Measurements from ENCODE around the gene NLRC5.
A peak's percentile ranks its signal among the peaks of the same experiment; 100 is the strongest.
"Not testable (repeated sequence)": the region's sequence is repeated elsewhere in the genome, so short reads cannot be mapped to it uniquely, and the experiment has no call there.

Gene NLRC5

DNA sequence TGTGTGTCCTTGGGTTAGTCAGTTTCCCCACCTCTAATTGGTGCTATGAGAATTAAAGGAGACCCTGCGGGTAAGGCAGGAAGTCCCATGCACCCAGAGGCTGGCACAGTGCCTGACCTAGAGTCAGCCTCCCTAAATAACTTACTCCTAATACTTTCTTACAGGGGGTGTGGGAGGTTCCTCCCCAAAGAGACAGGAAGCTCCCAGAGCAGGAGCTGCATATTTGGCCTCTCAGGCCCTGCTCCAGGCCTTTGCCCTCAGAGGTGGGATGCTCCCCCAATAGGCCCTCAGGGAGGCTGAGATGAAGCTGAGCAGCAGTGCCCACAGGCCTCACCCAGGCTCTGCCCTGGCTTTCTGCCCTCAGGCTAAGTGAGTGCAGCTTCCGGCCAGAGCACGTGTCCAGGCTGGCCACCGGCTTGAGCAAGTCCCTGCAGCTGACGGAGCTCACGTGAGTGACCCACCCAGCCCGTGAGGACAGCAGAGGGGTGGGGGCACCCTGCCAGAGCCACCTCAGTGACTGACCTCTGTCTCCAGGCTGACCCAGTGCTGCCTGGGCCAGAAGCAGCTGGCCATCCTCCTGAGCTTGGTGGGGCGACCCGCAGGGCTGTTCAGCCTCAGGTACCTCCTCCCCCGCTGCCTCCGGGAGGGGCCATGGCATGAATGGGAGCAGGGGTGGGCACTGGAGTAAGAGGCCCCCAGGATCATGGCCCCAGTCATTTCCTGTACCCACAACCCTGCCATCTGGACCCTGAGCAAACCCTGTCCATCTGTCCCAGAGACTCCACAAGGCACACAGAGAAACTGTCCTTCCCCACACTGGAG lies 71.9 kb downstream of the NLRC5 start:
- peak in 2 of 10 donors; percentile 17 to 82 for DNase-seq
- intact Hi-C loops (cut with DNase I) = no loop called here

DNA sequence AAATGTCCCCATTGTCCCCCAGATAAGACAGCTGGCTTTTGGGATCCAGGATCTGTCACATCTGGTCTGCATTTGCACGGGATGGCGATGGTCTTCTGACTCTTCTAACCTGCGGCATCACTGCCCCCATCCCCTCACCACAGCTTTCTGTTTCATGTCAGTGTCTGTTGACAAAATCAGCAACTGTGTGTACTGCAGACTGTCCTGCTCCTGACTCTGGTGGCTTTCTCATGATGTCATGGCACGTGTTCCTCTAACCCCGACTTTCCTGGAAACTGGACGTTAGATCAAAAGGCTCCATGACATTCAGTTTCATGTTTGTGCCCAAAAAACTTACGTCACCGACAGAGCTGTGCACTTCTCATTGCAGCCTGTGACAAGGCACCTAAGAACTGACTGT lies 73.0 kb downstream of the NLRC5 start:
- no peak for DNase-seq
- intact Hi-C loops (cut with DNase I) = no loop called here

DNA sequence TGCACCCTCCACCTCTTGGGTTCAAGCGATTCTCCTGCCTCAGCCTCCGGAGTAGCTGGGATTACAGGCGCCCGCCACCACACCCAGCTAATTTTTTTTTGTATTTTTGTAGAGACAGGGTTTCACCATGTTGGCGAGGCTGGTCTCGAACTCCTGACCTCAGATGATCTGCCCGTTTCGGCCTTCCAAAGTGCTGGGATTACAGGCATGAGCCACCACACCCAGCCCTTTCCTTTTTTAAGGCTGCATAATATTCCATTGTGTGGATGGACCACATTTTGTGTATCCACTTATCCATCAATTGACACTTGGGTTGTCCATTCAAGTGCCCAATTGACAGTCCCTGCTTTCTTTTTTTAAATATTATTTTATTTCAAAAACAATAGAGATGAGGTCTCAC lies 73.8 kb downstream of the NLRC5 start:
- DNase-seq; intact Hi-C loops (cut with DNase I): not testable (repeated sequence)

DNA sequence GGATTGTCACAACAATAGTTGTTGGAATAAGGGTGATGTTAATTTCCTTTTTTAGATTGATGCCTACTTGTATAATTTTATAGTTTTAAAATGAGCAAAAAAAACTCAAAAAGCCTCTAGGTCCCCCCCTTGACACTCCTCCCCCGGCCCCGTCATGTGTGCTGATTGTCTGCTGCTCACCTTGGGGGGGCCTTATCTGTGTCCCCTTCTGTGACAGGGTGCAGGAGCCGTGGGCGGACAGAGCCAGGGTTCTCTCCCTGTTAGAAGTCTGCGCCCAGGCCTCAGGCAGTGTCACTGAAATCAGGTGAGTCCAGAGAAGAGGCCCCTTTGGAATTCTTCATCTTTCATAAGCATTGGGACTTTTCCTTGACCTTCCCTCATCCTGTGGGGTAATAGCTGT lies 75.6 kb downstream of the NLRC5 start:
- intact Hi-C loops (cut with DNase I) = no loop called here
- no peak for DNase-seq

DNA sequence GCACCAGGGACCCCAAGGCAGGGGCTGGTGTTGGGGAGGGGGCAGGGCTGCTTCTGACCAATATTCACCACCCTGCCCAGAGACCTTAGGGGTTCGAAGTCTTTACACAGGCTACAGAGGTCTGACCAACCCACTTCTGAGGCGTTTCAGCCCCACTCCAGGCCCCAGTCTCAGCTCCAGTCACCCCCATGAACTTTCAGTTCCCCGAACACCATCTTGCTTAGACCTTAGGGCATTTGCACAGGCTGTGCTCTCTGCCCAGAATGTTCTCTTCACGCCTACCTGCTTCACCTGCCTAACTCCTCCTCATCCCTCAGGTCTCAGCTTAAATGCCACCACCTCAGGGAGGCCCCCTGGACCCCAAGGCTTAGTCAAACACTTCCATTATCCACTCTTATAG lies 77.3 kb downstream of the NLRC5 start:
- no peak for DNase-seq
- intact Hi-C loops (cut with DNase I) = no loop called here

DNA sequence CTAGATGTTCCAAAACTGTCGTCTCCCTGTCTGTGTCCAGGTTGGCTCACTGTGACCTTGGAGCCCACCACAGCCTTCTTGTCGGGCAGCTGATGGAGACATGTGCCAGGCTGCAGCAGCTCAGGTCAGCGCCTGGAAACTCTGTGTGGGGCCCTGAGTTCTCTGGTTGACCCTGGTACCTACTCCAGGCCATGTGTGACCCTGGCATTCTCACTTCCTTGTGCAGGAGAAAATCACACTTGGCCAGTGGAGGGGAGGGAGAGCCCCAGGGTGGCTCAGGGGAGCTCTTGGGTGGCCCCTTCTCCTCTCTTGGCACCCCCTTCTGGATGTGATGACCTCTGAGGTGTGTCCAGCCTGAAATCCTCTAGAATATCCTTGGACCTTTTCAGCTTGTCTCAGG lies 78.0 kb downstream of the NLRC5 start:
- intact Hi-C loops (cut with DNase I) = no loop called here
- DNase-seq = no peak

DNA sequence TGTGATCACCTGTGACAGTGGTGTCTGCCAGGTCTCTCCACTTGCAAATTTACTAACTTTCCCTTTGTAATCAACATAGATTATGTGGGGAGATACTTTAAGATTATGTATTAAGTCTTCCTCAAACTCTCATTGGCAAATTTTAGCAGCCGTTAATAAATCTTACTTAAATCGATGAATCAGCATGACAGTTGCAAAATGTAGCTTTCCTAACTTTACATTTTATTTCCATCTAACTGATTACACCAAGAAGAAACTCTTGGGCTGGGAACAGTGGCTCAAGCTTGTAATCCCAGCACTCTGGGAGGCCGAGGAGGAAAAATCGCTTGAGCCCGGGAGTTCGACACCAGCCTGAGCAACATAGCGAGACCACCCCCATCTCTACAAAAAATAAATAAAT lies 79.7 kb downstream of the NLRC5 start:
- no peak for DNase-seq
- intact Hi-C loops (cut with DNase I) = no loop called here

DNA sequence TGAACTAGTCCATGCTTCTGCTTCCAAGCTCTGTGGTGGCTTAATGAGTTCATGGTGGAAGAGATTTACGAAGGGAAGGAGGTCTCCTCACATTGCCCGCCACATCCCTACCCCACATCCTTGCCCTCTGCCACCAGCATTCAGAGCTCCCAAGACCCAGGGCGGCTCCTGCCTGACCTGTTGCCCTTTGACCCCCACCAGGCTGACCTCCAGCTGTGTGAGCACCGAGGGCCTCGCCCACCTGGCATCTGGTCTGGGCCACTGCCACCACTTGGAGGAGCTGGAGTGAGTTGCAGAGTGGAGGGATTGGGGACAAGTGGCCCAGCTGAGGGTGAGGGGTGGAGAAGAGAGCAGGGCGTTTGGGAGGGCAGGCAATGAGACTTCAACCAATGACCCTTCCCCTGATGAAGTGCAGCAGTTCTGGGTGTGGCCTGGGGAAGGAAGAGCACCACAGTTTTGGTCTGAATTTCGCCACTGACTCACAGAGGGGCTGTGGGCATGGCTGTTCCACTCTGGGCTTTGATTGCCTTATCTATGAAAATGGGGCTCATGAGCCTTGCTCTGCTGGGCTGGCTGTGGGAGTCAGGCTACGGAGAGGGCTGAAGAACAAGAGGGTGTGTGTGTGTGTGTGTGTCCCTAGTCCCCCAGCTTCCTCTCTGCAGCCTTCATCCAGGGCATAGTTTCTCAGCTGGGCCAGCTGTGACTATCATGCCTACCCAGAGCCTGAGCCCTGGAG lies 80.4 kb downstream of the NLRC5 start:
- intact Hi-C loops (cut with DNase I) = no loop called here
- DNase-seq = no peak

DNA sequence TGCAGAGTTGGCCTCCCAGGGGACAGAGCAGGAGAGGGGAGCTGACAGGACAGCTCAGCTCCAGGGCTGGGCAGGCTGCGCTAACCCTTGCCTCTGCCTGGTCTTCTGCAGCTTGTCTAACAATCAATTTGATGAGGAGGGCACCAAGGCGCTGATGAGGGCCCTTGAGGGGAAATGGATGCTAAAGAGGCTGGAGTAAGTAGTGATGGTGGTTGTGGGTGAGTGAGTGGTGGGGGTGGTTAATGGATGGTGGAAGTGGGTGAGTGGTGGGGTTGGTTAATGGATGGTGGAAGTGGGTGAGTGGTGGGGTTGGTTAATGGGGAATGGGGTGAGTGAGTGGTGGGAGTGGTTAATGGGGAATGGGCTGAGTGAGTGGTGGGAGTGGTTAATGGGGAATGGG lies 81.1 kb downstream of the NLRC5 start:
- DNase-seq = no peak
- intact Hi-C loops (cut with DNase I) = no loop called here

DNA sequence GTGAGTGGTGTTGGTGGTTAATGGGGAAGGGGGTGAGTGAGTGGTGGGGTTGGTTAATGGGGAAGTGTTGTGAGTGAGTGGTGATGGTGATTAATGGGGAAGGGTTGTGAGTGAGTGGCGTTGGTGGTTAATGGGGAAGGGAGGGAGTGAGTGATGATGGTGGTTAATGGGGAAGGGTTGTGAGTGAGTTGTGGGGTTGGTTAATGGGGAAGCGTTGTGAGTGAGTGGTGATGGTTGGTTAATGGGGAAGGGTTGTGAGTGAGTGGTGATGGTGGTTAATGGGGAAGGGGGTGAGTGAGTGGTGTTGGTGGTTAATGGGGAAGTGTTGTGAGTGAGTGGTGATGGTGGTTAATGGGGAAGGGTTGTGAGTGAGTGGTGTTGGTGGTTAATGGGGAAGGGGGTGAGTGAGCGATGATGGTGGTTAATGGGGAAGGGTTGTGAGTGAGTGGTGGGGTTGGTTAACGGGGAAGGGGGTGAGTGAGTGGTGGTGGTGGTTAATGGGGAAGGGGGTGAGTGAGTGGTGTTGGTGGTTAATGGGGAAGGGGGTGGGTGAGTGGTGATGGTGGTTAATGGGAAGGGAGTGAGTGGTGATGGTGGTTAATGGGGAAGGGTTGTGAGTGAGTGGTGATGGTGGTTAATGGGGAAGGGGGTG lies 81.8 kb downstream of the NLRC5 start:
- intact Hi-C loops (cut with DNase I); DNase-seq: not testable (repeated sequence)

DNA sequence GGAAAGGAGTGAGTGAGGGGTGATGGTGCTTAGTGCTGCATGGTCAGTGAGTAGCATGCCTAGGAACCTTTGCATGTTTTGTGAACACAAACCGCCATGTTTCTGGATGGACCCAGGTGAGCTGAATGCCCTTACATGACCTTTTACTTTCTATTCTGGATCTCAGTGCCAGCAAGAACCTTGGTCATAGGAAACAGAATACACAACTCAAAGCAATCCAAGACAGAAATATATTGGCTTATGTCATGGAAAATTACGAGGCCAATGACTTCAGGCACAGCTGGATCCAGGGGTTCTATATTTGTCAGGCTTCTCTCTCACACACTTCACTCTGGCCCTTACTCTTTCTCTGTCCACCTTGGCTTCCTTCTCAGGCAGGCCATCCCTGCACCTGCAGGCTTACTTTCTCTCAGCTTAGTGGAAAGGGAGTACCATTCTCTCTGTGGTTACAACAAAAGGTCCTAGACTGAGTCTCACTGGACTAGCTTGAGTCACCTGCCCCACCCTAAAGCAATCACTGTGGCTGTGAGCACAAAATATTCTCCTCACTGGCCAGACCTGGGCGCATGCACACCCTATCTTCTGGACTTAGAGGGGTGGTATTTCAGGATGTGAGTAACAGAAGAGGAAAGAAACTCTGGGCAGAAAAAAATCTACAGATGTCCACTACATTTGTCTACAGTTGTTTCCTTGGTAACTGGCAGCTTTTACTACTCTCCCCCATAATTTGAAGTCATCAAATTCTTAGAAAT lies 82.7 kb downstream of the NLRC5 start:
- intact Hi-C loops (cut with DNase I) = no loop called here
- no peak for DNase-seq

DNA sequence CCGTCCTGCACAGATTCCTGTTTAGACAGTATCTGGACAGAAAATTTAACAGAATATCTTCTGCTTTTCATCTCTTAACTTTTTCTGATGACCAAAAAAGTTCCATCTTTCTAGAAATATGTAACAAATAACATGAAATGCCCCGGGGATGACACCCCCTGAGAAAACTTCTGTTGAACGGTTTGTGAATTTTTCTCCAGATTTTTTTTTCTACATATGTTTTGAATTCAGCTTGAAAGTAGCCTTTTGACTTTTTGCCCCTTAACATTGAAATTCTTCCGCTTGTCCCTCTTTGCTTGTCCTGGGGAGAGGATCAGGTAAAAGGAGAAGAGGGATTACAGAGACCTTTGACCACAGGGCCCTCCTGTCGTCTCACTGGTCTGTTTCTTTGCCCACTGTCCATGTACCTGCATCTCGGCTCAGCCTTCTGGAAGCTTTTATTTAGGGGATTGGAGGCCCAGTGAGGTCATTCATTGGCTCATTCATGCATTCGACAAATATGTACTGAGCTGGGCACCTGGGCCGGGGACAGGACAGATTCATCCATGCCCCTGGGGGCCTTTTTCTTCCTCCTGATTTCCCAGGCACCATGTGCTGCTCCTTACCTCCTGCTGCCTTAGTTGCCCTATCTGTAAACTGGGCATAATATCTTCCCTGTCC lies 83.4 kb downstream of the NLRC5 start:
- intact Hi-C loops (cut with DNase I) = no loop called here
- DNase-seq = no peak

DNA sequence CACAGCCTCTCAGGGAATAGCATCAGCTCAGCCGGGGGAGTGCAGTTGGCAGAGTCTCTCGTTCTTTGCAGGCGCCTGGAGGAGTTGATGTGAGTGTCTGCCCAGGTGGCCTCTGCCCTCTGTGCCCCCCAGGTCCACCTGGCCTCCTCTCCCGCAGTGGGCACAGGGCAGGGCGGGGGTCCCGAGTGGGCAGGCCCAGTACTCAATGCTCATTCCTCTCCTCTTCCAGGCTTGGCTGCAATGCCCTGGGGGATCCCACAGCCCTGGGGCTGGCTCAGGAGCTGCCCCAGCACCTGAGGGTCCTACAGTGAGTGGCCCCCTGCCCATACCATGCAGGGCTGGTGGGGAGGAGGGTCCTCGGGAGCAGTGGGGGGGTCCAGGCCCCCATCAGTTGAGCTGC lies 88.4 kb downstream of the NLRC5 start:
- no peak for DNase-seq
- intact Hi-C loops (cut with DNase I) = no loop called here

DNA sequence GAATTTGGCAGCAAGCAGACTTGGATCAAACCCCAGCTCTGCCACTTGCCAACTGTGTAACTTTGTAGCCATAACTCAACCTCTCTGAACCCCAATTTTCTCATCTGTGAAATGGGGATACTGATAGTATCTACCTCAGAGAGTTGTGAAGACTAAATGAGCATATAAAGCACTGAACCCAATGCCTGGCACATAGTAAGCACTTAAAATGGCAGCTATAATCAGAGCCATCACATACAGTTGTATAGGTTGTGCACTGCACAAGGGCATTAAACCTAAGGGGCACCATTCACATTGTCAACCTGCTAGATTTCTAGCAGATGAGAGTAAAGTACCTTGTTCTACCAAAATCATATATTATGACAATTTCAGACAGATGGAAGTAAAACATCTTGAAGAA lies 92.4 kb downstream of the NLRC5 start:
- DNase-seq = no peak
- intact Hi-C loops (cut with DNase I) = no loop called here

DNA sequence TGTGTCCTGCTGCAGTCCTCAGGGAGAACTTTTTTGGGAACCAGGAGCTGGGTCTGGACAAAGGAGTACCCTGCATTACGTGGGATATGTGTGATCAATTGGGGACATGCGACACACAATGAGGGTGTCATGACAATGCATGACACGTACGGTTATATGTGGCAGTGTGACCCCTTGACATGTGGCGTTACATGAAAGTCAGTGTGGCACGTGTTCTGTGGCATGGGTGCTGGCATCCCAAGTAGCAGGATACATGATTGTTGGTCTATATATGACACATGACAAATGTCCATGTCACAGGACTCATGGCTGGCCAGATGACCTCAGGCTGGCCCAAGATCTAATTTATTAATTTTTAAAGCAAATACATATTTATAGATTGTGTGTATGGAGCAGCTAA lies 93.3 kb downstream of the NLRC5 start:
- intact Hi-C loops (cut with DNase I) = no loop called here
- no peak for DNase-seq

DNA sequence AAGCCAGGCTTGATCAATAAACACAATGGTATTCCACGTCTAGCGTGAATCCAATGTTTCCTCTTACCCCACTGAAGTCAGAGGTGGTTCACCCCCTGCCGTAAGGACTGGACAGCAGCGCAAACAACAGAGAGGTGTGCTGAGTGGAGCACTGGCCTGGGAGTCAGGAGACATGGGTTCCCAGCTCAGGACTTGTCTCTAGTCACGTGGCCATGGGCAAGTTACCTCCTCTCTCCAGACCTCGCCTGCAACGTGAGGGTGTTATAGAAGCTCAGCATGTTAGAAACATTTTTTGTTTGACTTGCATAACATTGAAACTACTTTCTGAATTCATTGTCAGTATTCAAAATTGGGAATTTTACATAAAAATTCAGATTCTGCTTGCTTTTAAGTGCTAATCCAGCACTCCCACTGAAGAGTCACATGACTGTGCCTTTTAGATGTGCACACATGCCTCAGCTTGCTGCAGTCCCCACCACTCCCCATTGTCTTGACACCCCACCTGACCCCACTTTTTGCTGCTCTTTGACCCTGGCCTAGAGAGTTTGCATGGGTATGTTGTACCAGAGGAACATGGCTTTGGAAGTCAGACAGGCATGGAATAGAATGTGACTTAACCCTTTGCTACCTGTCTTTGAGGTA lies 94.2 kb downstream of the NLRC5 start:
- intact Hi-C loops (cut with DNase I) = loop anchor here (1.0 kb wide), 1 partner anchor 85 kb away; no protein-coding TSS in a partner anchor
- DNase-seq = no peak

DNA sequence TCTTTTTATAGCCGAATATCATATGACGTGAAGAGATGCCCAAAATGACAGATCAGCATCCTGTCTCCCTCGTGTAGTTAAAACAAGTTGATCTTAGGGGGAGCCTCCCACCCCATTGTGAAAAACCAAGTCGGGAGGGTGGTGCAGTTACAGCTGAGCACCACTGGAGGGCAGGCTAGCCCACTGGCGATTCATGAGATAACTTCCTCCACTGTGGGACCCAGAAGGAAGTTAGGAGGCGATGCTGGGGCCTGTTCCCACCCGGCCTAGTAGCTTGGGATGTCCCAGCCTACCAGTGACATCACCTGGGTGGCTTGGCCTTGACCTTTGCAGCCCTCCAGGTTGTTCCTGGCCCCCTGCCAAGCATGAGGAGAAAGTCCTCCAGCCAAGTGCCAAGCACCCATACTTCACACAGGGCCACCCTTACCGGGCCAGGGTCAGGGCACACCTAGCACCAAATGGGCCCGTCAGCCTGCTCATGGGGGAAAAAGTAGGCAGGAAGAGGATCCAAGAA lies 95.0 kb downstream of the NLRC5 start:
- intact Hi-C loops (cut with DNase I) = loop anchor here (1.0 kb wide), 1 partner anchor 84 kb away; no protein-coding TSS in a partner anchor
- peak; percentile 52 to 96 (median 75) for DNase-seq

DNA sequence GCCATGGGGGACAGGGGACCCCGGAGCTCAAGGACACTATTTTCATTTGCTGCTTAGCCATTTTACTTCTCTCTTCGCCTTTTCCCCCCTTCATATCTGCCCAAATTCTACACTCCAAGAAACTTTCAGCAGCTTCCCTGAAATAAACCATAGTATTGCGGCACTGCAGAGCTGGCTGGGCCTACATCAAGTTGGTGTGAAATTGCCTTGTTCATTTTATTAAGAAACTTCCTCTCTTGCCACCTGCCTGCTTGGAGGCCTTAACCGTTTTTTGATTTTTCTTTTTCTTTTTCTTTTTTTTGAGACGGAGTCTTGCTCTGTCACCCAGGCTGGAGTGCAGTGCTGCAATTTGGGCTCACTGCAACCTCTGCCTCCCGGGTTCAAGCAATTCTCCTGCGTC lies 95.6 kb downstream of the NLRC5 start:
- intact Hi-C loops (cut with DNase I) = loop anchor here (1.0 kb wide), 1 partner anchor 83 kb away; no protein-coding TSS in a partner anchor
- DNase-seq = no peak

DNA sequence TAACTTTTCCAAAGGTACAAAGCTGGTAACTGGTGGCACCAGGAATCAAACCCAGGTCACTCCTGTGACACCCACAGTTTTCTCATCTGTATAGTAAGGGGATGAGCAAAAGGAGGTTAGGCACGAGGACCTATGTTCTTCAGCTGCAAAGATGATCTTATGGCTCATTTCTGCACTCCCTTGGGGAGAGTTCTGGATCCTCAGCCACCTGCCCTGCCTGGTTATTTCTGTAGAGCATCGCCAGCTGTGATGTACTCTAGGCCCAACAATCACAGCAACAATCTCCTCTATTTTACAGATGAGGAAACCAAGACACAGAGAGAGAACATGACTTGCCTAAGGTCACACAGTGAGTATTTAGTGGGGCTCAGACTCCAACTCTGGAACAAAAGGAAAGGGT lies 97.6 kb downstream of the NLRC5 start:
- DNase-seq = no peak
- intact Hi-C loops (cut with DNase I) = no loop called here
